HepG2 (cell line): Measurements from ENCODE around the gene VSX1. TPM values are rescaled to one million over a fixed set of nuclear protein-coding genes. Genes with fewer than 3 reads are reported as not detected.

Experiments used
- ATAC-seq: fragments of 200-7000 bp; cut with Tn5 transposase; 3 replicates; pipeline ENCODE4 v1.9.1; 2020; ENCODE audit warnings: mild to moderate bottlenecking, moderate library complexity
- BruUV-seq: library from RNA; stranded (reverse); fragments of 400-500 nt; replicated peaks from 2 replicates; lab custom pipeline; 2021; lab: Mats Ljungman, UMichigan
- CTCF ChIA-PET: fragments of 300-600 bp; formaldehyde crosslinking; extraction: SDS; loops from one replicate; lab custom pipeline; 2021; ENCODE audit warnings: low total read pairs, inconsistent platforms, low intra/inter-chr PET ratio; lab: Yijun Ruan, JAX
- POLR2A ChIA-PET: fragments of 350-600 bp; sonication (Branson Sonifier 250); formaldehyde crosslinking; loops from one replicate; lab custom pipeline; 2020; ENCODE audit warnings: antibody characterized with exemption, inconsistent platforms; lab: Yijun Ruan, JAX
- DNase-seq: peaks from one replicate; pipeline ENCODE4 v3.0.0-alpha.2; 2015; ENCODE audit warnings: low spot score
- FAIRE-seq: peaks from 3 replicates; lab custom pipeline; 2011; peaks lifted over from hg19 to GRCh38; lab: Jason Lieb, UNC
- H2AFZ ChIP-seq: one replicate; pipeline ENCODE4 v1.6.1; 2011; ENCODE audit warnings: low read length, inconsistent platforms
- H3K27ac ChIP-seq: fragments of 300-600 bp; 3 replicates; pipeline ENCODE4 v1.8.0; 2011; ENCODE audit warnings: mixed run types, mild to moderate bottlenecking, mixed read lengths, low read length, inconsistent platforms; ENCODE audit not compliant: insufficient read depth; ENCODE audit errors: extremely low read length
- H3K27me3 ChIP-seq, 2 experiments: fragments of 200-600 bp in 1 of 2; 2 replicates in 1 of 2; 3 replicates in 1 of 2; pipeline versions ENCODE4 v1.6.0 to v1.8.0; 2011; ENCODE audit warnings: low read length in 2 of 2, mild to moderate bottlenecking in 2 of 2, moderate library complexity in 2 of 2, inconsistent platforms in 1 of 2; ENCODE audit not compliant: insufficient read depth in 2 of 2, control insufficient read depth in 1 of 2
- H3K36me3 ChIP-seq, 2 experiments: fragments of 200-600 bp in 1 of 2; replicated peaks in 1 of 2; 2 replicates in 1 of 2; 3 replicates in 1 of 2; pipeline versions ENCODE4 v1.5.1 to v1.8.0; 2011; ENCODE audit warnings: low read length in 2 of 2, inconsistent platforms in 1 of 2; ENCODE audit not compliant: insufficient read depth in 2 of 2, control insufficient read depth in 1 of 2
- H3K4me1 ChIP-seq: 2 replicates; pipeline ENCODE4 v1.5.1; 2012; ENCODE audit warnings: low read length, inconsistent platforms; ENCODE audit not compliant: insufficient read depth
- H3K4me2 ChIP-seq: 2 replicates; pipeline ENCODE4 v1.6.0; 2011; ENCODE audit warnings: low read depth, low read length, inconsistent platforms
- H3K4me3 ChIP-seq, 3 experiments: fragments of 200-600 bp in 1 of 3; sonication (generic), shearing (Covaris generic) in 1 of 3; replicated peaks in 1 of 3; 2 replicates each; pipeline ENCODE4 v1.5.1; 2011 to 2016; ENCODE audit warnings: low read length in 3 of 3, inconsistent platforms in 2 of 3, low read depth in 2 of 3, mild to moderate bottlenecking in 2 of 3, control low read depth in 1 of 3, mixed read lengths in 1 of 3; ENCODE audit not compliant: insufficient read depth in 1 of 3
- H3K79me2 ChIP-seq: one replicate; pipeline ENCODE4 v1.6.1; 2011; ENCODE audit warnings: low read length, inconsistent platforms; ENCODE audit not compliant: insufficient read depth
- H3K9ac ChIP-seq: 2 replicates; pipeline ENCODE4 v1.6.0; 2011; ENCODE audit warnings: mild to moderate bottlenecking, low read depth, low read length, inconsistent platforms; ENCODE audit not compliant: insufficient read depth
- H3K9me3 ChIP-seq: 2 replicates; pipeline ENCODE4 v1.5.1; 2012; ENCODE audit warnings: mild to moderate bottlenecking, low read length
- H4K20me1 ChIP-seq: 2 replicates; pipeline ENCODE4 v1.6.0; 2011; ENCODE audit warnings: inconsistent platforms, mild to moderate bottlenecking, low read length, moderate library complexity; ENCODE audit not compliant: insufficient read depth
- CEBPZ ChIP-seq: IDR thresholded peaks from 2 replicates; pipeline ENCODE4 v1.6.1; 2012; ENCODE audit warnings: low read length, improper control_type of control experiment
- HMGXB4 ChIP-seq, 2 experiments: sonication (generic) in 1 of 2; formaldehyde crosslinking in 1 of 2; IDR thresholded peaks; 2 replicates each; pipeline versions ENCODE4 v1.4.0 to v1.6.1; 2018 to 2020; ENCODE audit warnings: missing genetic modification reagents in 2 of 2, borderline replicate concordance in 1 of 2, low read depth in 1 of 2, mild to moderate bottlenecking in 1 of 2, missing biosample characterization in 1 of 2
- NCOR1 ChIP-seq: fragments of 200-600 bp; sonication (generic); IDR thresholded peaks from 2 replicates; pipeline ENCODE4 v1.7.0; 2017; ENCODE audit warnings: antibody characterized with exemption, low read length, borderline replicate concordance
- REPIN1 ChIP-seq: sonication (generic); formaldehyde crosslinking; IDR thresholded peaks from 2 replicates; pipeline ENCODE4 v1.8.0; 2022; ENCODE audit warnings: missing genetic modification reagents, low read depth, mild to moderate bottlenecking, borderline replicate concordance
- ZBTB8A ChIP-seq: sonication (generic); formaldehyde crosslinking; IDR thresholded peaks from 2 replicates; pipeline ENCODE4 v1.4.0; 2020; ENCODE audit warnings: mild to moderate bottlenecking, low read depth, missing genetic modification reagents, borderline replicate concordance
- WGBS: methylation state at CpG from one replicate; pipeline ENCODE4 v1.1.6; 2017; ENCODE audit warnings: low lambda C conversion rate; 5-methylcytosine and 5-hydroxymethylcytosine counted together
- in situ Hi-C: cut with HindIII; loops from 2 replicates; pipeline ENCODE4 v1.10.0; 2017; ENCODE audit warnings: low pct_unique_long_range_greater_than_20kb; ENCODE audit not compliant: extremely low pct_ligation_motif_present
- intact Hi-C: fragments of 100-400 bp; cut with micrococcal nuclease; formaldehyde crosslinking; loops from one replicate; pipeline ENCODE4 v1.10.0; 2022; ENCODE audit not compliant: unreplicated experiment
- polyA plus RNA-seq, 8 experiments: library from polyadenylated mRNA; depleted of rRNA in 3 of 8; stranded (reverse) in 7 of 8; unstranded in 1 of 8; fragments of >200 nt; fragmentation: Illumina TruSeq in 4 of 8; extraction: Trizol in 4 of 8; gene quantifications; 2 replicates each; pipeline versions ENCODE4 v1.2.1 to v1.2.3, GENCODE V29; 2011 to 2016; ENCODE audit warnings: low read depth in 4 of 8, missing spikeins in 1 of 8, mixed read lengths in 1 of 8; ENCODE audit not compliant: insufficient read depth in 1 of 8
- total RNA-seq, 5 experiments: library from RNA; depleted of rRNA; stranded (reverse); fragments of >200 nt; fragmentation: Illumina TruSeq; extraction: Trizol; gene quantifications; 2 replicates each; pipeline ENCODE4 v1.2.3, GENCODE V29; 2016; ENCODE audit warnings: low read depth in 1 of 5
- TF ChIP-seq, protein P1 (sequence below): sonication (generic); formaldehyde crosslinking; IDR thresholded peaks from 2 replicates; pipeline ENCODE4 v1.9.0; 2021; ENCODE audit warnings: missing genetic modification reagents, borderline replicate concordance
- TF ChIP-seq, protein P2 (sequence below): sonication (generic); formaldehyde crosslinking; conservative IDR thresholded peaks from 2 replicates; pipeline ENCODE4 v1.8.0; 2022; ENCODE audit warnings: mild to moderate bottlenecking, moderate library complexity, missing genetic modification reagents

VSX1 gene
- total and polyA plus RNA-seq, 2 of the 13 experiments (the other 11 are each of a cell fraction or from before 2014, with no cell fraction given): 0.04 TPM; not detected in 1

- no peak overlapping the region for H3K4me3 ChIP-seq
- no peak overlapping the region for H3K27ac ChIP-seq
- FAIRE-seq (no peak), ATAC-seq (no peak), DNase-seq (no peak)
- no peak overlapping the region for H3K9ac ChIP-seq
- no peaks in the 10 kb centered on the region for H3K9me3 ChIP-seq
- H3K4me1 ChIP-seq: peaks cover 21% of the 10 kb centered on the region
- no peak overlapping the region for H2AFZ ChIP-seq
- H3K4me2 ChIP-seq: no peak overlapping the region
- no TSS peak for BruUV-seq
- peaks cover 0 to 9% of the 10 kb centered on the region in 2 experiments; a peak in 1 of 5 replicates for H3K27me3 ChIP-seq
- intact Hi-C loops (no loop called here), in situ Hi-C loops (no loop called here)
- H4K20me1 ChIP-seq: no peaks in the 10 kb centered on the region
- ChIA-PET POLR2A (no interaction called here), CTCF (no interaction called here)
- H3K79me2 ChIP-seq: no peaks in the 10 kb centered on the region
- H3K36me3 ChIP-seq: no peaks in the 10 kb centered on the region
- TF ChIP-seq, protein P1, sequence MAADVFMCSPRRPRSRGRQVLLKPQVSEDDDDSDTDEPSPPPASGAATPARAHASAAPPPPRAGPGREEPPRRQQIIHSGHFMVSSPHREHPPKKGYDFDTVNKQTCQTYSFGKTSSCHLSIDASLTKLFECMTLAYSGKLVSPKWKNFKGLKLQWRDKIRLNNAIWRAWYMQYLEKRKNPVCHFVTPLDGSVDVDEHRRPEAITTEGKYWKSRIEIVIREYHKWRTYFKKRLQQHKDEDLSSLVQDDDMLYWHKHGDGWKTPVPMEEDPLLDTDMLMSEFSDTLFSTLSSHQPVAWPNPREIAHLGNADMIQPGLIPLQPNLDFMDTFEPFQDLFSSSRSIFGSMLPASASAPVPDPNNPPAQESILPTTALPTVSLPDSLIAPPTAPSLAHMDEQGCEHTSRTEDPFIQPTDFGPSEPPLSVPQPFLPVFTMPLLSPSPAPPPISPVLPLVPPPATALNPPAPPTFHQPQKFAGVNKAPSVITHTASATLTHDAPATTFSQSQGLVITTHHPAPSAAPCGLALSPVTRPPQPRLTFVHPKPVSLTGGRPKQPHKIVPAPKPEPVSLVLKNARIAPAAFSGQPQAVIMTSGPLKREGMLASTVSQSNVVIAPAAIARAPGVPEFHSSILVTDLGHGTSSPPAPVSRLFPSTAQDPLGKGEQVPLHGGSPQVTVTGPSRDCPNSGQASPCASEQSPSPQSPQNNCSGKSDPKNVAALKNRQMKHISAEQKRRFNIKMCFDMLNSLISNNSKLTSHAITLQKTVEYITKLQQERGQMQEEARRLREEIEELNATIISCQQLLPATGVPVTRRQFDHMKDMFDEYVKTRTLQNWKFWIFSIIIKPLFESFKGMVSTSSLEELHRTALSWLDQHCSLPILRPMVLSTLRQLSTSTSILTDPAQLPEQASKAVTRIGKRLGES (CRISPR knock-in tag): no peak
- TF ChIP-seq ZBTB8A (CRISPR knock-in tag) (no peak), REPIN1 (CRISPR knock-in tag) (no peak), CEBPZ (no peak), HMGXB4 (CRISPR knock-in tag; IDR thresholded peaks at IDR 0.05; ENCODE audit: borderline replicate concordance in 1 of 2, low read depth in 1 of 2) (no peak), NCOR1 (no peak)
- TF ChIP-seq, protein P2, sequence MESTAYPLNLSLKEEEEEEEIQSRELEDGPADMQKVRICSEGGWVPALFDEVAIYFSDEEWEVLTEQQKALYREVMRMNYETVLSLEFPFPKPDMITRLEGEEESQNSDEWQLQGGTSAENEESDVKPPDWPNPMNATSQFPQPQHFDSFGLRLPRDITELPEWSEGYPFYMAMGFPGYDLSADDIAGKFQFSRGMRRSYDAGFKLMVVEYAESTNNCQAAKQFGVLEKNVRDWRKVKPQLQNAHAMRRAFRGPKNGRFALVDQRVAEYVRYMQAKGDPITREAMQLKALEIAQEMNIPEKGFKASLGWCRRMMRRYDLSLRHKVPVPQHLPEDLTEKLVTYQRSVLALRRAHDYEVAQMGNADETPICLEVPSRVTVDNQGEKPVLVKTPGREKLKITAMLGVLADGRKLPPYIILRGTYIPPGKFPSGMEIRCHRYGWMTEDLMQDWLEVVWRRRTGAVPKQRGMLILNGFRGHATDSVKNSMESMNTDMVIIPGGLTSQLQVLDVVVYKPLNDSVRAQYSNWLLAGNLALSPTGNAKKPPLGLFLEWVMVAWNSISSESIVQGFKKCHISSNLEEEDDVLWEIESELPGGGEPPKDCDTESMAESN (CRISPR knock-in tag): no peak
- TF ChIP-seq, all 625 proteins: peak for 0
- 29% methylated on average over 4 of the region's 4 CpGs for WGBS
Observed at GRCh38 chr20:25099601-25100140, 17.7 kb upstream of the VSX1 start.
